Measurements from ENCODE around the gene RGS7BP. TPM values are rescaled to one million over a fixed set of nuclear protein-coding genes. Genes with fewer than 3 reads are reported as not detected.

Gene RGS7BP
- polyA plus RNA-seq, 2 of the 4 experiments (the other 2 are of a cell fraction), result not detected

GRCh38 chr5:64570395-64570996 lies 64.7 kb downstream of the RGS7BP start (continued):
- no peak for TF ChIP-seq CTCF (IDR thresholded peaks at IDR 0.05)

- H3K27ac ChIP-seq, result no peak overlapping the region
- TF ChIP-seq HEYL (CRISPR knock-in tag; IDR thresholded peaks at IDR 0.05), result no peak
- no peak for TF ChIP-seq EHMT2 (IDR thresholded peaks at IDR 0.05; ENCODE audit: low read depth)
- no peak for TF ChIP-seq JUNB (IDR thresholded peaks at IDR 0.05)
- no peak for TF ChIP-seq CEBPB (IDR thresholded peaks at IDR 0.05)
- no peaks in the 10 kb centered on the region for H3K4me1 ChIP-seq
- DNase-seq (ENCODE audit: low read depth in 1 of 2, low spot score in 1 of 2) (no peak), ATAC-seq (no peak), FAIRE-seq (no peak)
- CTCF ChIA-PET, result no interaction called here
- WGBS (ENCODE audit: missing lambda C conversion rate), result 57% methylated on average over 5 of the region's 5 CpGs
- H3K4me3 ChIP-seq, result no peak overlapping the region
- POLR2A ChIA-PET, result no interaction called here
- H3K9me3 ChIP-seq, result no peaks in the 10 kb centered on the region
- no peak overlapping the region for H3K4me2 ChIP-seq
Measured at GRCh38 chr5:64575561-64575960, 69.7 kb downstream of the RGS7BP start.

GRCh38 chr5:64576250-64576649 lies 70.4 kb downstream of the RGS7BP start:
- FAIRE-seq (no peak), DNase-seq (ENCODE audit: low read depth in 1 of 2, low spot score in 1 of 2) (no peak), ATAC-seq (no peak)
- Histone ChIP-seq H3K9me3 (no peaks in the 10 kb centered on the region), H3K4me1 (no peaks in the 10 kb centered on the region), H3K27ac (no peak overlapping the region), H3K4me2 (no peak overlapping the region), H3K4me3 (no peak overlapping the region)
- CTCF ChIA-PET, result no interaction called here
- POLR2A ChIA-PET, result no interaction called here
- TF ChIP-seq GATA3 (IDR thresholded peaks at IDR 0.05; ENCODE audit: borderline replicate concordance), result no peak
- no peak for TF ChIP-seq TFCP2L1 (CRISPR knock-in tag; IDR thresholded peaks at IDR 0.05)
- no peak for TF ChIP-seq PBX3 (IDR thresholded peaks at IDR 0.05)
- no peak for TF ChIP-seq REST (IDR thresholded peaks at IDR 0.05)
- TF ChIP-seq CHD2 (IDR thresholded peaks at IDR 0.05; ENCODE audit: low read length, partially characterized antibody), result no peak
- no peak for TF ChIP-seq KDM5A (IDR thresholded peaks at IDR 0.05)
- TF ChIP-seq POLR2A (IDR thresholded peaks at IDR 0.05; ENCODE audit: low read length), result no peak
- TF ChIP-seq PHF8 (IDR thresholded peaks at IDR 0.05; ENCODE audit: borderline replicate concordance, low read depth), result no peak
- TF ChIP-seq ZSCAN20 (CRISPR knock-in tag; IDR thresholded peaks at IDR 0.05), result no peak
- no peak for TF ChIP-seq CTCF (IDR thresholded peaks at IDR 0.05)
- TF ChIP-seq MYC (IDR thresholded peaks at IDR 0.05; ENCODE audit: borderline replicate concordance, low read length), result no peak
- TF ChIP-seq NR3C1 (IDR thresholded peaks at IDR 0.05), result no peak
- TF ChIP-seq CEBPB (IDR thresholded peaks at IDR 0.05), result no peak
- TF ChIP-seq KDM1A (IDR thresholded peaks at IDR 0.05; ENCODE audit: low read depth), result no peak
- TF ChIP-seq NFE2L2 (conservative IDR thresholded peaks at IDR 0.05; ENCODE audit: low read length), result no peak
- no peak for TF ChIP-seq ZFP36 (IDR thresholded peaks at IDR 0.05; ENCODE audit: borderline replicate concordance, partially characterized antibody)
- TF ChIP-seq ZNF302 (CRISPR knock-in tag; IDR thresholded peaks at IDR 0.05), result no peak
- TF ChIP-seq TP53 (CRISPR knock-in tag; IDR thresholded peaks at IDR 0.05), result no peak
- TF ChIP-seq HEYL (CRISPR knock-in tag; IDR thresholded peaks at IDR 0.05), result no peak
- no peak for TF ChIP-seq MAX (IDR thresholded peaks at IDR 0.05)
- WGBS (ENCODE audit: missing lambda C conversion rate), result 0% methylated on average over 2 of the region's 2 CpGs
